ENCODE data around the gene CDK5RAP3.
"Not testable (repeated sequence)": the region's sequence is repeated elsewhere in the genome, so short reads cannot be mapped to it uniquely, and the experiment has no call there.

Gene CDK5RAP3

GRCh38 chr17:47970725-47971499 is at the start of gene CDK5RAP3:
CDK5RAP3 (plus strand) TSS chr17:47971113; CDS start chr17:47971147, 34 bp downstream.
- peak; percentile 100 for DNase-seq

GRCh38 chr17:47924785-47925677 is 45.9 kb upstream of the CDK5RAP3 start:
- no peak for DNase-seq

GRCh38 chr17:47925678-47925988 is 45.3 kb upstream of the CDK5RAP3 start:
- DNase-seq = no peak

- no peak for DNase-seq
Measured at GRCh38 chr17:47927821-47928400, 43.0 kb upstream of the CDK5RAP3 start.

- DNase-seq = no peak
Measured at GRCh38 chr17:47928415-47928814, 42.5 kb upstream of the CDK5RAP3 start.

- no peak for DNase-seq
Measured at GRCh38 chr17:47929218-47930000, 41.5 kb upstream of the CDK5RAP3 start.

- DNase-seq = no peak
Measured at GRCh38 chr17:47931848-47932247, 39.1 kb upstream of the CDK5RAP3 start.

GRCh38 chr17:47934856-47935255 is 36.1 kb upstream of the CDK5RAP3 start:
- DNase-seq = no peak

GRCh38 chr17:47935468-47935867 is 35.4 kb upstream of the CDK5RAP3 start:
- DNase-seq = not testable (repeated sequence)

- DNase-seq = no peak
Measured at GRCh38 chr17:47935961-47936360, 35.0 kb upstream of the CDK5RAP3 start.

GRCh38 chr17:47937941-47938340 is 33.0 kb upstream of the CDK5RAP3 start:
- no peak for DNase-seq

- DNase-seq = peak; percentile 99
Measured at GRCh38 chr17:47941246-47942095, 29.4 kb upstream of the CDK5RAP3 start, which contains the start of gene PNPO. PNPO (plus strand) TSS chr17:47941571; CDS start chr17:47941676, 105 bp downstream.

- DNase-seq = no peak
Measured at GRCh38 chr17:47942096-47942510, 28.8 kb upstream of the CDK5RAP3 start.

- no peak for DNase-seq
Measured at GRCh38 chr17:47942568-47942967, 28.3 kb upstream of the CDK5RAP3 start.

- no peak for DNase-seq
Measured at GRCh38 chr17:47945080-47945479, 25.8 kb upstream of the CDK5RAP3 start.

- no peak for DNase-seq
Measured at GRCh38 chr17:47945529-47946508, 25.1 kb upstream of the CDK5RAP3 start.

GRCh38 chr17:47946516-47946915 is 24.4 kb upstream of the CDK5RAP3 start:
- DNase-seq = no peak

- peak; percentile 86 for DNase-seq
Measured at GRCh38 chr17:47946929-47947397, 23.9 kb upstream of the CDK5RAP3 start.

- DNase-seq = no peak
Measured at GRCh38 chr17:47948706-47949196, 22.2 kb upstream of the CDK5RAP3 start.

- DNase-seq = peak; percentile 84
Measured at GRCh38 chr17:47949197-47949759, 21.6 kb upstream of the CDK5RAP3 start.

All from NCI-H774 (cell line).